NAMALWA (cell line): ENCODE data around the gene CHPF2.
A peak's percentile ranks its signal among the peaks of the same experiment; 100 is the strongest.

Source experiments
- DNase-seq: peaks from one replicate; pipeline ENCODE4 v3.0.0-alpha.2; 2015; ENCODE audit warnings: low spot score

The CHPF2 gene

GRCh38 chr7:151265351-151265931 is 33.2 kb downstream of the CHPF2 start:
- DNase-seq: no peak

- no peak for DNase-seq
Measured at GRCh38 chr7:151269511-151269910, 37.2 kb downstream of the CHPF2 start.

GRCh38 chr7:151271699-151272355 is 39.5 kb downstream of the CHPF2 start:
- DNase-seq: peak; percentile 46

- DNase-seq: no peak
Measured at GRCh38 chr7:151272405-151272804, 40.1 kb downstream of the CHPF2 start.

GRCh38 chr7:151272877-151273276 is 40.6 kb downstream of the CHPF2 start:
- no peak for DNase-seq

GRCh38 chr7:151273651-151274390 is 41.5 kb downstream of the CHPF2 start:
- DNase-seq: no peak

- DNase-seq: no peak
Measured at GRCh38 chr7:151274396-151274795, 42.1 kb downstream of the CHPF2 start.

GRCh38 chr7:151274936-151275812 is 42.9 kb downstream of the CHPF2 start:
- no peak for DNase-seq

GRCh38 chr7:151275813-151276577 is 43.7 kb downstream of the CHPF2 start:
- DNase-seq: no peak

- peak; percentile 75 for DNase-seq
Measured at GRCh38 chr7:151276666-151277590, 44.6 kb downstream of the CHPF2 start.

- DNase-seq: no peak
Measured at GRCh38 chr7:151277631-151278030, 45.3 kb downstream of the CHPF2 start.

- no peak for DNase-seq
Measured at GRCh38 chr7:151278949-151279348, 46.7 kb downstream of the CHPF2 start.

- DNase-seq: no peak
Measured at GRCh38 chr7:151279868-151280267, 47.6 kb downstream of the CHPF2 start.

- DNase-seq: no peak
Measured at GRCh38 chr7:151280388-151281019, 48.2 kb downstream of the CHPF2 start.

- no peak for DNase-seq
Measured at GRCh38 chr7:151281686-151282085, 49.4 kb downstream of the CHPF2 start.

- no peak for DNase-seq
Measured at GRCh38 chr7:151282111-151282510, 49.8 kb downstream of the CHPF2 start.

- DNase-seq: no peak
Measured at GRCh38 chr7:151283302-151283701, 51.0 kb downstream of the CHPF2 start.

- DNase-seq: peak; percentile 33
Measured at GRCh38 chr7:151286148-151286547, 53.9 kb downstream of the CHPF2 start.
